Astrocyte of the cerebellum (primary cell): ENCODE data around the gene TM9SF1.

Experiments
- DNase-seq: peaks from one replicate; pipeline ENCODE4 v3.0.0-alpha.2; 2011; ENCODE audit warnings: low read depth
- H3K4me3 ChIP-seq: 2 replicates; pipeline ENCODE4 v1.5.1; 2011; ENCODE audit warnings: mild to moderate bottlenecking, low read depth, low read length, moderate library complexity
- CTCF ChIP-seq: IDR thresholded peaks from 2 replicates; pipeline ENCODE4 v1.5.1; 2012; ENCODE audit warnings: low read length, low read depth, moderate library complexity, mild to moderate bottlenecking; ENCODE audit errors: missing control alignments
- in situ Hi-C: cut with HindIII; loops from 2 replicates; pipeline ENCODE4 v1.10.0; 2017; ENCODE audit warnings: low sequenced_read_pairs

The TM9SF1 gene

GRCh38 chr14:24188251-24189058 is 6.8 kb downstream of the TM9SF1 start, which contains the start of gene IPO4:
Gene IPO4 (minus strand): TSS chr14:24188816. CDS start chr14:24188787, 29 bp downstream.
- in situ Hi-C loops: no loop called here
- H3K4me3 ChIP-seq: peak within 1 kb of the TSS; percentile 73
- DNase-seq: peak; percentile 95
- TF ChIP-seq CTCF: no peak

- DNase-seq: no peak
- in situ Hi-C loops: no loop called here
- TF ChIP-seq CTCF: no peak
- H3K4me3 ChIP-seq: peak overlapping the region; percentile 73
Measured at GRCh38 chr14:24187539-24187915, 7.7 kb downstream of the TM9SF1 start.

- TF ChIP-seq CTCF: no peak
- in situ Hi-C loops: no loop called here
- DNase-seq: no peak
- H3K4me3 ChIP-seq: no peak overlapping the region
Measured at GRCh38 chr14:24186831-24187538, 8.3 kb downstream of the TM9SF1 start.

- in situ Hi-C loops: no loop called here
- no peak for DNase-seq
- no peak for TF ChIP-seq CTCF
Measured at GRCh38 chr14:24185741-24186140, 9.5 kb downstream of the TM9SF1 start.

GRCh38 chr14:24185026-24185425 is 10.2 kb downstream of the TM9SF1 start:
- H3K4me3 ChIP-seq: no peak overlapping the region
- TF ChIP-seq CTCF: no peak
- DNase-seq: no peak
- in situ Hi-C loops: no loop called here

More at GRCh38 chr14:24185741-24186140, 9.5 kb downstream of the TM9SF1 start:
- no peak overlapping the region for H3K4me3 ChIP-seq

- no peak overlapping the region for H3K4me3 ChIP-seq
- TF ChIP-seq CTCF: no peak
- DNase-seq: no peak
- in situ Hi-C loops: no loop called here
Measured at GRCh38 chr14:24184104-24184970, 10.9 kb downstream of the TM9SF1 start.
